PC-3 (cell line): ENCODE data around the gene HNRNPDL. TPM values are rescaled to one million over a fixed set of nuclear protein-coding genes. Genes with fewer than 3 reads are reported as not detected.

Experiments
- ATAC-seq: fragments of 200-7000 bp; cut with Tn5 transposase; 2 replicates; pipeline ENCODE4 v1.9.1; 2020; ENCODE audit warnings: mild to moderate bottlenecking, moderate library complexity
- BruUV-seq: library from RNA; stranded (reverse); fragments of 400-500 nt; replicated peaks from 2 replicates; lab custom pipeline; 2021; lab: Mats Ljungman, UMichigan
- CTCF ChIA-PET: fragments of 300-600 bp; sonication (Branson Sonifier 250); formaldehyde crosslinking; loops from one replicate; lab custom pipeline; 2022; ENCODE audit warnings: antibody characterized with exemption; lab: Charles Lee
- POLR2A ChIA-PET: fragments of 300-600 bp; sonication (Branson Sonifier 250); formaldehyde crosslinking; loops from one replicate; lab custom pipeline; 2022; ENCODE audit warnings: antibody characterized with exemption; ENCODE audit not compliant: unreplicated experiment; lab: Charles Lee
- DNase-seq: peaks from one replicate; pipeline ENCODE4 v3.0.0-alpha.2; 2015
- H2AFZ ChIP-seq: fragments of 300-600 bp; sonication (generic); 2 replicates; pipeline ENCODE4 v1.6.0; 2016; ENCODE audit warnings: antibody characterized with exemption, low read length
- H3F3A ChIP-seq: fragments of 300-600 bp; sonication (generic); one replicate; pipeline ENCODE4 v1.6.0; 2017; ENCODE audit warnings: antibody characterized with exemption, low read length, control low read depth, mild to moderate bottlenecking; ENCODE audit not compliant: unreplicated experiment
- H3K27ac ChIP-seq: fragments of 300-600 bp; sonication (generic); 2 replicates; pipeline ENCODE4 v1.5.1; 2016; ENCODE audit warnings: mild to moderate bottlenecking, low read length
- H3K27me3 ChIP-seq: fragments of 300-600 bp; sonication (generic); 2 replicates; pipeline ENCODE4 v1.6.1; 2016; ENCODE audit warnings: low read length, mixed read lengths
- H3K36me3 ChIP-seq: fragments of 300-600 bp; sonication (generic); 2 replicates; pipeline ENCODE4 v1.6.1; 2016; ENCODE audit warnings: low read depth, mixed run types, low read length, mixed read lengths
- H3K4me1 ChIP-seq: fragments of 300-600 bp; sonication (generic); 2 replicates; pipeline ENCODE4 v1.5.1; 2016; ENCODE audit warnings: low read length; ENCODE audit not compliant: insufficient read depth
- H3K4me2 ChIP-seq: fragments of 300-600 bp; sonication (generic); 2 replicates; pipeline ENCODE4 v1.6.0; 2016; ENCODE audit warnings: low read length
- H3K4me3 ChIP-seq: fragments of 300-600 bp; sonication (generic); 2 replicates; pipeline ENCODE4 v1.5.1; 2016; ENCODE audit warnings: mild to moderate bottlenecking, low read length, mixed read lengths
- H3K79me2 ChIP-seq: fragments of 300-600 bp; sonication (generic); 2 replicates; pipeline ENCODE4 v1.6.1; 2017; ENCODE audit warnings: low read length, mixed read lengths
- H3K9ac ChIP-seq: fragments of 300-600 bp; sonication (generic); 2 replicates; pipeline ENCODE4 v1.6.0; 2016; ENCODE audit warnings: mild to moderate bottlenecking, low read length
- H3K9me2 ChIP-seq: fragments of 300-600 bp; sonication (generic); replicated peaks from 2 replicates; pipeline ENCODE4 v1.6.1; 2016; ENCODE audit warnings: mixed run types, low read length, mixed read lengths
- H3K9me3 ChIP-seq: fragments of 300-600 bp; sonication (generic); 2 replicates; pipeline ENCODE4 v1.6.1; 2016; ENCODE audit warnings: low read length, mixed read lengths
- H4K20me1 ChIP-seq: fragments of 300-600 bp; sonication (generic); 2 replicates; pipeline ENCODE4 v1.6.1; 2016; ENCODE audit warnings: low read length, mixed read lengths
- CTCF ChIP-seq: fragments of 300-600 bp; sonication (generic); conservative IDR thresholded peaks from 2 replicates; pipeline ENCODE4 v1.5.1; 2017; ENCODE audit warnings: antibody characterized with exemption, low read depth, mild to moderate bottlenecking, low read length
- EZH2 ChIP-seq: fragments of 300-600 bp; sonication (generic); IDR thresholded peaks from one replicate; pipeline ENCODE4 v1.6.1; 2017; ENCODE audit warnings: antibody characterized with exemption, mild to moderate bottlenecking, low read length; ENCODE audit not compliant: unreplicated experiment
- EZH2phosphoT487 ChIP-seq: fragments of 300-600 bp; sonication (generic); IDR thresholded peaks from 2 replicates; pipeline ENCODE4 v1.6.1; 2018; ENCODE audit warnings: mild to moderate bottlenecking, antibody characterized with exemption, low read length, borderline replicate concordance
- intact Hi-C: fragments of 100-400 bp; cut with micrococcal nuclease; formaldehyde crosslinking; loops from 2 replicates; pipeline ENCODE4 v1.9.0; 2023
- total RNA-seq: library from RNA; depleted of rRNA; stranded (reverse); fragments of >200 nt; gene quantifications from 2 replicates; pipeline ENCODE4 v1.2.3, GENCODE V29; 2014

Gene HNRNPDL
- total RNA-seq, 1 experiment from 2014 or later = 207 TPM

DNA sequence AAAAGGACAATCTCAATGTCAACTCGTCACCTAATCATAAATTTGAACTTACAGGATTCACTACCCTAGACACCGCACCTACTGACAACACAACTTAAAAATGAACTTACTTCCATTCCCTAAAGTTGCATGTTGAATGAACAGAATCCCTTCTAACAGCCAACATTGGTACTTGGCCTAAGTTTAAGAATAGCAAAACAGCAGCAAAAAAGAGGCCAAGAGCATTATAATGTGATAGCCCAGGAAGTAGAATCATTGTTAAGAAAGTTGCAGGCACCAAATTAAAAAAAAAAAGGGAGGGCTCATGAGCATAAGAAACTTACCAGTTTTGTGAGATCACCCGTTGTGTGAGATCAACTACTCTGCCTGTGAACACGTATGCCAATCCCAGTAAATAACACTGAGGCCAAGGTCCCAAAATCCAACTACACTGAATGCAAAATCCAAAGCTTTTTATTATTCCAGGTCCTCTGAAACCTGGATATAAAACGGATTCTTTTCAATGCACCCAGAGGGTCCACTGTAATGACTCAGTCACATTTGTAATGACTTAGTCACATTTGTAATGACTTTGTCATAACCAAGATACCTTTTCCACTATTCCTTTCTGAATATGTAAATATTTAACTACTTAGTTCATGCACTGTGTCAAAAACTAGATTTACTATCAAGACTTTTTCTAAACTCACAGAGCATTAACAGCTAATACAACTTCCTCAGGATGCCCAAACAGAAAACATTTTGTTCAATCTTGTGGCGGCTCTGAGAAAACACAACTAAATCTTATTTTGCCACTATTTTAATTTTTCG is 6.8 kb downstream of the HNRNPDL start:
- POLR2A ChIA-PET = interaction anchor here (0.7 kb wide), 1 partner anchor 63 kb away, joined by 8 read pairs; no protein-coding TSS in a partner anchor
- H3K27ac ChIP-seq = peak overlapping the region; percentile 61
- BruUV-seq = no TSS peak
- H3K4me3 ChIP-seq = peak overlapping the region; percentile 40
- H3K27me3 ChIP-seq = no peaks in the 10 kb centered on the region
- ATAC-seq (peak; percentile 80), DNase-seq (peak; percentile 87)
- H3K79me2 ChIP-seq = peaks cover 38% of the 10 kb centered on the region
- no peak overlapping the region for H3K9ac ChIP-seq
- H4K20me1 ChIP-seq = peaks cover 51% of the 10 kb centered on the region
- no peaks in the 10 kb centered on the region for H3K9me3 ChIP-seq
- CTCF ChIA-PET = interaction anchor here (1.0 kb wide), 1 partner anchor 43 kb away, joined by 3 read pairs; no protein-coding TSS in a partner anchor
- no peaks in the 10 kb centered on the region for H3K9me2 ChIP-seq
- H2AFZ ChIP-seq = no peak overlapping the region
- H3K4me1 ChIP-seq = peaks cover 40% of the 10 kb centered on the region
- intact Hi-C loops = loop anchor here (1.0 to 10.0 kb wide), 2 partner anchors 28 to 1399 kb away; no protein-coding TSS in a partner anchor
- peaks cover 19% of the 10 kb centered on the region for H3F3A ChIP-seq
- peak overlapping the region; percentile 93 for H3K4me2 ChIP-seq
- TF ChIP-seq EZH2phosphoT487 (no peak), CTCF (no peak), EZH2 (no peak)
- peaks cover 45% of the 10 kb centered on the region for H3K36me3 ChIP-seq

- Histone ChIP-seq H3K79me2 (peaks cover 30% of the 10 kb centered on the region), H3K9me3 (no peaks in the 10 kb centered on the region), H3K4me3 (no peak overlapping the region), H4K20me1 (peaks cover 42% of the 10 kb centered on the region), H3K27ac (no peak overlapping the region), H2AFZ (no peak overlapping the region), H3K9me2 (no peaks in the 10 kb centered on the region), H3K4me2 (no peak overlapping the region), H3F3A (peaks cover 19% of the 10 kb centered on the region), H3K27me3 (no peaks in the 10 kb centered on the region), H3K36me3 (peaks cover 37% of the 10 kb centered on the region), H3K9ac (no peak overlapping the region), H3K4me1 (peaks cover 40% of the 10 kb centered on the region)
- intact Hi-C loops = loop anchor here (1.0 to 10.0 kb wide), 2 partner anchors 27 to 1398 kb away; no protein-coding TSS in a partner anchor
- no peak for ATAC-seq
- POLR2A ChIA-PET = no interaction called here
- TF ChIP-seq EZH2 = no peak
- TF ChIP-seq EZH2phosphoT487 = no peak
- DNase-seq = no peak
- CTCF ChIA-PET = no interaction called here
- BruUV-seq = no TSS peak
These were observed 7.6 kb downstream of the HNRNPDL start for GRCh38 chr4:82422616-82423015.

GRCh38 chr4:82421796-82422560 is 8.3 kb downstream of the HNRNPDL start:
- no peak for DNase-seq
- H4K20me1 ChIP-seq = peaks cover 36% of the 10 kb centered on the region
- ATAC-seq = no peak
- no peaks in the 10 kb centered on the region for H3K27me3 ChIP-seq
- ChIA-PET CTCF (no interaction called here), POLR2A (no interaction called here)
- peaks cover 31% of the 10 kb centered on the region for H3K36me3 ChIP-seq
- no TSS peak for BruUV-seq
- H3K9ac ChIP-seq = no peak overlapping the region
- peaks cover 19% of the 10 kb centered on the region for H3F3A ChIP-seq
- no peak overlapping the region for H3K4me3 ChIP-seq
- no peak overlapping the region for H3K4me2 ChIP-seq
- H3K9me2 ChIP-seq = no peaks in the 10 kb centered on the region
- H2AFZ ChIP-seq = no peak overlapping the region
- no peak for TF ChIP-seq EZH2
- no peak for TF ChIP-seq EZH2phosphoT487
- no peak for TF ChIP-seq CTCF
- H3K4me1 ChIP-seq = peaks cover 40% of the 10 kb centered on the region
- H3K27ac ChIP-seq = no peak overlapping the region
- peaks cover 24% of the 10 kb centered on the region for H3K79me2 ChIP-seq
- no peaks in the 10 kb centered on the region for H3K9me3 ChIP-seq
- intact Hi-C loops = loop anchor here (10.0 kb wide), 1 partner anchor 1397 kb away; no protein-coding TSS in a partner anchor
